NCI-H345 treated with DMSO at 0.1 percent for 48 hours (cell line): ENCODE data around the gene CBFA2T3.

ENCODE experiments used
- DNase-seq: peaks from one replicate; lab custom pipeline; 2025; ENCODE audit not compliant: unreplicated experiment; lab: John Stamatoyannopoulos, UW

Gene CBFA2T3

GRCh38 chr16:88977812-88978607 lies 1.0 kb upstream of the CBFA2T3 start:
- DNase-seq, result no peak

- no peak for DNase-seq
Measured at GRCh38 chr16:88976366-88977017, 515 bp downstream of the CBFA2T3 start.

GRCh38 chr16:88975511-88976061 lies 1.4 kb downstream of the CBFA2T3 start:
- DNase-seq, result no peak

DNA sequence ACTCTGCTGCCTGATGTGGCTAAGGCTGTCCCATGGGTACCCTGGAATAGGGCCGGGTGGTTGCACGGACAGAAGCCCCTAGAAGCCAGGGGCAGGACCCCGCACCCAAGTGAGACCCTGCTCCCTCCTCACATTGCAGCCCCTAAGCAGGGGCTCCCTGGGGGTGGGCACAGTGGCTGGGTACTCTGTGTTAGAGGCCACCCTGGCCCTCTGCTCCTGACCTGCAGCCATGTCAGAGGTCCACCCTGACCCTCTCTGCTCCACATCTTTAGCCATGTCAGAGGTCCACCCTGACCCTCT lies 2.1 kb downstream of the CBFA2T3 start:
- DNase-seq, result no peak

DNA sequence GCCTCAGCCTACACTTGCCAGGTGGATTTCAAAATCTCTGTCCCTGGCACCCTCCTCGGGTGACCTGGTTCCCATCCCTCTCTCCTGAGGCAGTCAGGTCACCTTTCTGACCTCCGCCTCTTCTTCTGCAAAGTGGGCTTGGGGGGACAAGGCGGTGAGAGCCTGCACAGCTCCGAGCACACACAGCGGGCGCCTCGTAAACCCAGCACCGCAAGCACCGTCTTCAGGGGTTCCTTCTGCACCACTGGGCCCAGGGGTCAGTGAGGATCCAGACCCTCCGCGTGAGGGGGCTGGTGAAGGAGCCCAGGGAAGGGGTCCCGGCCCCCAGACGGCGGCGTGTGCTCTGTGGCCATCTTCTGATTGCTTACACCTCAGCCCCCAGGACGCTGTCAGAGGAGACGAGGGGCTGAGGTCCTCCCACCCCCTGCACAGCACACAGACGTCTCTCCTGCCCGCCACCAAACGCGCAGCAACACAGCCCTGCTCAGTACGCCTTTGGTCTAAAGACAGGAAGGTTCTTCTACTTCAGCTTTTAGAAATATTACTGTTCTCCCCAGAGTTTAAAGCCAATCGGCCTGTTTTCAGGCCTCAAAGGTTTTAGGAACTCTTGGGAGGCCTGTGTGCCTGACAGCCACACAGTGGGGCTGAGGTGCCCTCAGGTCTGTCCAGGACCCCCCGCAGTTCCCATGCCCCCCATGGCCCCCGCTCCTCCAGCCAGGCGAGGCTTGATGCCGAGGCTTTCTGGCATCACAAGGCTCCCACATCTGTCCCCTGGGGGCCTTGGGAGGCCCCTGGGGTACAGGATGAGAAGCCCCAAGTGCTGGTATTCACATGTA lies 2.7 kb downstream of the CBFA2T3 start:
- DNase-seq, result no peak

DNA sequence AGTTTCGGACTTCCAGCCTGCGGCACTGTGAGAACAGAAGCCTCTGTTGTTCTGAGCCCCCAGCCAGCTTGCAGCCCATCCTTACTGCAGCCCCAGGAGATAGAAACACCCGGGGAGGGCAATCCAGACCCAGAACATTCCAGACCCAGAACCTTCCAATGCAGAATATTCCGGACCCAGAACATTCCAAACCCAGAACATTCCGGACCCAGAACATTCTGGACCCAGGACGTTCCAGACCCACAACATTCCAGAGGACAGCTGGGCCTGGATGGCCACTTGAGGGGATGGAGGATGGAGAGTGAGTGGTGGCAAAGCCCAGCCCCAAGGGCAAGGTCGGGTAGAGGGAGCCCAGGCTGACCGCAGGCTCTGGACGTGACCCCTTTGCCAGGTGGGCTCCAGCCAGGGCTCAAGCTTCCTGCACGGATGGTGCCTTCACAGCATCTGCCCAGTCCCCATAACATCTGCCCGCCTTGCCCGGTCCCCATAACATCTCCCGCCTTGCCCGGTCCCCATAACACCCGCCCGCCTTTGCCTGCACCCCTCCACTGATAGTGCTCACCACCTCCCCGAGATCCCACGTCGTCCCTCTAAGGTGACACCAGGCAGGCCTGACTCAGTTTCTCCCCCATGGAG lies 3.5 kb downstream of the CBFA2T3 start:
- DNase-seq, result no peak

GRCh38 chr16:88973007-88973410 lies 4.0 kb downstream of the CBFA2T3 start:
- DNase-seq, result no peak

DNA sequence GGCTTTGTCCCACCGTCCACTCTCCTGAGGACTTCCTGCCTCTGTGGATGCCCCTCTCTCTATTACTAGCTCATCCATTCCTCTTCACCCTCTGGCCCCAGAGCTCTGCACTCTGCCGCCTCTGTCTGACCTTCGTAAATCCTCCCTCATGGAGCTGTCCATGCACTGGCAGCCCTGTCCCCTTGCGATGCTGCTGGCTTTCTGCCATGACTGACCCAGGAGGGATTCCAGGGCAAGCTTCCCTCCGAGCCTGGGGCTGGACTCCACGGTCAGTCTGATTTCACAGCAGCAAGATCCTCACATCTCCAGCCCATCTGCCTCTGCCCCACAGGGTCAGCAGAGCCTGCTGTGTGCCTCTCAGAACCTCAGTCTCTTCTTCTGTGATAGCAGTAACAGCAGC lies 4.7 kb downstream of the CBFA2T3 start:
- no peak for DNase-seq

- DNase-seq, result no peak
Measured at GRCh38 chr16:88971371-88972097, 5.5 kb downstream of the CBFA2T3 start.

DNA sequence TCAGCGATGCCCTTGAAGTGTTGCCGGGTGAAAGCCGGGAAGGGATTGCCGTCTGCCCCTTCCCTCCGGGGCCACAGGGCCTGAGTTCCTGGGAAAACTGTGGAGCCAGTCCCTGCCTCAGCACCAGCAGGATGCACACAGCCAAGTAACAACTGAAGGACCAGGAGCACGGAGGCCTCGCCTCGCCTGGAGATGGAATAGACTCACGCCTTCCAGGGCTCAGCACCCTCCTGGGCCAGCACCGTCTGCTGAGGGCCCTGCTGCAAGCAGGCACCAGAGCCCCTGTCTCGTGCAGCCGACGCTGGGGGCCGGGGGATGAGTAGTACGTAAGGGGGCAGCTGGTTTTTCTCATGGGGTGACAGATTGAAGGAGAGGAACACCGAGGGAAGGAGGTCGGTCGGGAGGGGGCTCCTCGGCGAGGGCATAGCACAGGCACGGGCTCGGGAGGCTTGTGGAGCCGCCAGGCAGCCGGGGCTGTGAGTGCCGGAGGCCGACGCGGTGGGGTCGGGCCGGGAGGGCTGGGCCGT lies 6.4 kb downstream of the CBFA2T3 start:
- DNase-seq, result no peak

DNA sequence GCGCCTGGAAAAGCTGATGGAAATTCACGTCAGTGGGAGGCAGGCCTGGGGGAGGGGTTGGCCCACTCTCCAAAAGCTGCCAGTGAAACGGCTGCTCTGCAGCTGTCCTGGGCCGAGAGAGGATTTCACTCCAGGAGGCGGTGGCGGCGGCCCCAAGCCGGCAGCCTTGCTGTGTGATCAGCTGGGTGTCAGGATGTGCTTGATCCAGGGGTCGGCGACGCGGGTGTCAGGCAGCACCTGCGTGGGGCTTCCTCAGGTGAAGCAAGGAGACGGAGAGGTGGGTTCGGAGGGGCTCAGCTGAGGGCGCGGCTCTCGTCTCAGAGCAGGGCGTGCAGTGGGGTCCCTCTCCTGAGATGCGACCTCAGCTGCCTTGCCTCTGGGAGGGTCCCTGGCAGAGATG lies 7.0 kb downstream of the CBFA2T3 start:
- no peak for DNase-seq

GRCh38 chr16:88969361-88969831 lies 7.6 kb downstream of the CBFA2T3 start:
- no peak for DNase-seq

DNA sequence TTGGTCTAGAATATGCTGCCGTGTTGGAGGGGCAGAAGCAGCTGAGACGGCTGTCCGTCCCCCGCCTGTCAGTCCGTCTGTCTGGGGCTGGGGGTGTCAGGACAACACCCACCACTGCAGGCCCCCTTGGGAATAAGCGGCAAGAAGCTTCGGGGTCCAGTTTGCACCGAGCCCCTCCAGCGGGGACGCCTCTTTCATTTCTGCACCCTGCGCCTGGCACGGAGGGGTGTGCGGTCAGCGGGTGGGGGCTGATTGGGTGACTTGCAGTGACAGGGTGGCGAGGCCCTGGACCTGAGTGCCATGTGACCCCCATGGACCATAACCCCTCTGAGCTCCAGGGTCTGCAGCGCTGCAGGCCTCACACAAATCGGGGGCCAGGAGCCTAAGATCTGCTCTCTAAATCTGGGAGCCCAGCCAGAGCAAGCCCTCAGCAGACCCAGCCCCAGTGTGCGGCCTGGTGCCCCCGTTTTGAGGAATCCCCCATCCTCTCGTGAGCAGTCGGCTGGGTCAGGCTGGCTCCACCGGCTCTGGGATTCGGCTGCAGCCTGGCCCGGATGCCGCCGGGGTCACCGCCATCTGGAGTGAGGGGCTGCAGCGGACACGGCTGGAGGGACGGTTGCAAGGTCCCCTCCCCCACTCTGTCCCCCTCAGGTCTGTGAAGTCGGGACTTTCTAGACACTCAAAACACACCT lies 8.3 kb downstream of the CBFA2T3 start:
- DNase-seq, result no peak

- no peak for DNase-seq
Measured at GRCh38 chr16:88967830-88968588, 9.0 kb downstream of the CBFA2T3 start.

- DNase-seq, result no peak
Measured at GRCh38 chr16:88966986-88967829, 9.8 kb downstream of the CBFA2T3 start.

DNA sequence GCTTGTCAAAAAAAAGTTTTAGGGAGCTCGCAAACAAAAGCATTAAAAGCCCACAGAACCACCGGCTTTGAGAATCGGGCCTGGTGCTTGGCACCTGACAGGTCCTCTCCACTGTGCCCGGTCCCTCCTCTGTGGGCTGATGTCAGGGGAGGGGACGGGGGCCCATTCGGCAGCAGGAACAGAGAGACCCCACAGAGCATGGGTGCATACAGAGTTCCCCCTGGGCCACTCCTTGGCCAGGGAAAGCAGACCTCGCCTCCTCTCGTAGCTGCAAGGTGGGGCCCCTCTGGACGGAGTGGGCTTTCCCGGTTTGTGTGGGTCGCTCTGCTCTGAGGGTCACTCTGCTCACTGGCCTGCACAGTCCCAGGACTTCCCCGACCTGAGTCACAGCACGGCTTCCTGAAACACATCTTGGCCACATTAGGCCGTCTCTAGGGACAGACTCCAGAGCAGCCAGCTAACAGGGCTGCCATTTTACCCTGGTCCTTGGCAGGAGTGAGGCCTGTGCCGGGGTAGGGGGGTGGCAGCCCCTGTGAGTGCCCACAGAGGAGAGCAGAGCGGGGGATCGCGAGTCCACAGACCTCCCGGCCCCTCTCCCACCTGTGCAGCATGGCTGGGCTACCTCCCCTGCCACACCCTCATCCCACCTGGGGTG lies 11.1 kb downstream of the CBFA2T3 start:
- DNase-seq, result no peak

DNA sequence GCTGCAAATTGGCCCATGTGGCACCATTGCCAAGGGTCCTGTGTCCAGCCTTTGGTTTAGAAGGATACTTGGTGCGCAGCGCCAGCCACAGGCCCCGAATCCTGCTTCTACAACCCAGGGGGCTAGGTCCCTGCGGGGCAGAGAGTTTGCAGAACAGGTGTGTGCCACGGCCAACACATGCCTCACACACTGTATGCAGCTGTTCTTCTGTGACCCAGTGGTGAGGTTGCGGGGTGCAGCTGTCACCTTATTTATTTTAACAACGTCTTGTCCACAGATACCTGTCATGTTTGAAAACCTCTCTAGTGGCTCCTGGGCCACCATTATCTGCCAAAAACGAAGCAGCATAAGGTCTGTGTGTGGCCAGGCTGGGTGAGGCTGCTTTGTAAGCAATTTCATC lies 11.6 kb downstream of the CBFA2T3 start:
- no peak for DNase-seq
